ENCODE results near the gene ASIC3. TPM values are rescaled to one million over a fixed set of nuclear protein-coding genes. Genes with fewer than 3 reads are reported as not detected.

Gene ASIC3
- total and polyA plus RNA-seq, 2 of the 8 experiments (the other 6 are each of a cell fraction or from before 2014, with no cell fraction given): 1.6 to 1.9 TPM

DNA sequence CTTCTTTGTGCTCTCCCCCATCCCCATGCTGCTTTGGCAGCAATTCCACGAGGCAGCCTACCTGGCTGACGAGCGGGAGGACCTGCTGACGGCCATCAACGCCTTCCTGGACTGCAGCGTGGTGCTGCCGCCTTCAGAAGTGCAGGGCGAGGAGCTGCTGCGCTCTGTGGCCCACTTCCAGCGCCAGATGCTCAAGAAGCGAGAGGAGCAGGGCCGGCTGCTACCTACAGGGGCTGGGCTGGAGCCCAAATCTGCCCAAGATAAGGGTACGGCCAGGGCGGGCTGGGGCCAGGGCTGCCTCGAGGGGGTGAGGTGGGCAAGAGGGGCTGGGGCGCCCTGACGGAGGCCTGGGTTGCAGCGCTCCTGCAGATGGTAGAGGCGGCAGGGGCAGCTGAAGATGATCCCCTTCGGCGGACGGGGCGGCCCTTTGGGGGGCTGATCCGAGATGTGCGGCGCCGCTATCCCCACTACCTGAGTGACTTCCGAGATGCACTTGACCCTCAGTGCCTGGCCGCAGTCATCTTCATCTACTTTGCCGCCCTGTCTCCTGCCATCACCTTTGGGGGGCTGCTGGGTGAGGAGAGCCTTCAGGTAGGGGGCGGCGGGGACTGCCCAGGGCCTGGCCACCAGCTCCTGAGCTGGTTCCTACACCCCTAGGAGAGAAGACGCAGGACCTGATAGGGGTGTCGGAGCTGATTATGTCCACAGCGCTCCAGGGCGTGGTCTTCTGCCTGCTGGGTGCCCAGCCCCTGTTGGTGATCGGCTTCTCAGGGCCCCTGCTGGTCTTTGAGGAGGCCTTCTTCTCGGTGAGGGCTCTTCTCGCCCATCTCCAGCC lies 22.9 kb downstream of the ASIC3 start:
- Histone ChIP-seq H2BK15ac (ENCODE audit: low read length) (no peak overlapping the region), H3K14ac (ENCODE audit: insufficient read length) (no peak overlapping the region), H3K4me3 (ENCODE audit: extremely low read depth in 1 of 4, insufficient read depth in 2 of 4, low read depth in 3 of 4, low read length in 4 of 4) (no peak overlapping the region), H3K27me3 (replicated peaks in 1 of 4; ENCODE audit: control insufficient read depth in 3 of 4, extremely low read depth in 1 of 4, insufficient read depth in 3 of 4, low read length in 3 of 4) (no peaks in the 10 kb centered on the region), H2AFZ (ENCODE audit: low read length) (no peak overlapping the region), H3K9me3 (ENCODE audit: insufficient read depth in 2 of 2, low read depth in 1 of 2, low read length in 1 of 2) (no peaks in the 10 kb centered on the region), H3K79me1 (ENCODE audit: low read depth, low read length) (no peaks in the 10 kb centered on the region), H3K4me2 (ENCODE audit: insufficient read depth in 1 of 2, low read depth in 2 of 2, low read length in 2 of 2) (no peak overlapping the region), H4K5ac (ENCODE audit: insufficient read length, low read depth, low read length) (no peak overlapping the region), H2BK5ac (ENCODE audit: low read depth, low read length) (no peak overlapping the region), H2BK12ac (ENCODE audit: low read depth, low read length) (no peak overlapping the region), H3K36me3 (ENCODE audit: control insufficient read depth in 2 of 4, insufficient read depth in 4 of 4, low read length in 3 of 4) (peaks cover 28 to 75% (median 60%) of the 10 kb centered on the region in 4 experiments), H3K4ac (replicated peaks; ENCODE audit: insufficient read length, low read depth, low read length) (no peak overlapping the region), H4K91ac (replicated peaks; ENCODE audit: insufficient read length, low read length) (no peak overlapping the region), H4K8ac (ENCODE audit: extremely low read depth, insufficient read depth, low read length) (no peak overlapping the region; the same call in 1 of the 2 replicates), H3K18ac (ENCODE audit: extremely low read depth, low read length) (no peak overlapping the region), H3K23ac (ENCODE audit: insufficient read length) (no peak overlapping the region), H2BK20ac (ENCODE audit: low read length) (no peak overlapping the region), H3K23me2 (ENCODE audit: low read depth, low read length) (no peaks in the 10 kb centered on the region), H3K79me2 (ENCODE audit: control insufficient read depth in 1 of 2, insufficient read depth in 2 of 2, low read length in 2 of 2) (no peaks in the 10 kb centered on the region), H2BK120ac (replicated peaks; ENCODE audit: low read depth, low read length) (no peak overlapping the region), H3K9ac (replicated peaks in 1 of 4; ENCODE audit: extremely low read depth in 1 of 4, low read depth in 3 of 4, low read length in 3 of 4) (no peak overlapping the region), H3K56ac (replicated peaks; ENCODE audit: insufficient read length, low read depth, low read length) (no peak overlapping the region), H3K27ac (ENCODE audit: low read depth, low read length) (no peak overlapping the region), H4K20me1 (replicated peaks in 1 of 2; ENCODE audit: control insufficient read depth in 1 of 2, insufficient read depth in 2 of 2, low read length in 2 of 2) (peaks cover 3 to 13% of the 10 kb centered on the region in 2 experiments), H3K4me1 (replicated peaks in 1 of 4; ENCODE audit: control insufficient read depth in 3 of 4, insufficient read depth in 4 of 4, low read length in 3 of 4) (peaks cover 3 to 12% (median 5%) of the 10 kb centered on the region in 4 experiments), H2AK5ac (ENCODE audit: low read depth, low read length) (no peak overlapping the region)
- WGBS, 2 experiments (ENCODE audit: extremely low coverage in 1 of 2, insufficient coverage in 1 of 2, insufficient read length in 1 of 2, insufficient replicate concordance in 2 of 2, low coverage in 1 of 2, low lambda C conversion rate in 2 of 2, missing lambda C conversion rate in 1 of 2): 94% methylated on average over 34 of the region's 39 CpGs; no CpG with 5 or more reads in 1 of the 2 experiments
- TF ChIP-seq SP4 (IDR thresholded peaks at IDR 0.05; ENCODE audit: low read length) (no peak), GTF2F1 (IDR thresholded peaks at IDR 0.05; ENCODE audit: borderline replicate concordance, low read depth, low read length) (no peak)
- FAIRE-seq: no peak
- POLR2A ChIA-PET (ENCODE audit: partially characterized antibody): interaction anchor here (1.2 to 1.8 kb wide), 4 partner anchors 9 to 52 kb away, joined by 3 to 7 read pairs (median 4); no protein-coding TSS in a partner anchor
- DNase-seq (ENCODE audit: low read depth in 1 of 2, low spot score in 2 of 2): no peak
- CTCF ChIA-PET (ENCODE audit: partially characterized antibody): interaction anchor here (0.9 to 6.5 kb wide), 6 partner anchors 9 to 108 kb away, joined by 3 to 36 read pairs (median 10); no protein-coding TSS in a partner anchor
